OCI-LY1 (cell line): Measurements from ENCODE around the gene NAALADL1.
A peak's percentile ranks its signal among the peaks of the same experiment; 100 is the strongest.

Experiments used
- H2AFZ ChIP-seq: fragments of 200-600 bp; sonication (generic), shearing (Covaris generic); 2 replicates; pipeline ENCODE4 v1.6.0; 2014; ENCODE audit warnings: antibody characterized with exemption, mild to moderate bottlenecking, low read length
- H3F3A ChIP-seq: fragments of 200-600 bp; sonication (generic), shearing (Covaris generic); 2 replicates; pipeline ENCODE4 v1.6.0; 2014; ENCODE audit warnings: mild to moderate bottlenecking, antibody characterized with exemption, low read length, moderate library complexity; ENCODE audit not compliant: insufficient read depth
- H3K27ac ChIP-seq: fragments of 200-600 bp; sonication (generic); 2 replicates; pipeline ENCODE4 v1.5.1; 2014; ENCODE audit warnings: low read length, mixed run types, mild to moderate bottlenecking, low read depth; ENCODE audit not compliant: poor library complexity, severe bottlenecking
- H3K27me3 ChIP-seq: fragments of 200-600 bp; sonication (generic); 2 replicates; pipeline ENCODE4 v1.6.0; 2014; ENCODE audit warnings: antibody characterized with exemption, mild to moderate bottlenecking, low read length, moderate library complexity; ENCODE audit not compliant: insufficient read depth
- H3K36me3 ChIP-seq: fragments of 200-600 bp; sonication (generic); 2 replicates; pipeline ENCODE4 v1.6.1; 2014; ENCODE audit warnings: mild to moderate bottlenecking, antibody characterized with exemption, low read length, moderate library complexity, mixed read lengths; ENCODE audit not compliant: insufficient read depth
- H3K4me1 ChIP-seq: fragments of 200-600 bp; sonication (generic); 2 replicates; pipeline ENCODE4 v1.5.1; 2014; ENCODE audit warnings: mild to moderate bottlenecking, low read length, moderate library complexity; ENCODE audit not compliant: insufficient read depth, severe bottlenecking
- H3K4me2 ChIP-seq: fragments of 200-600 bp; sonication (generic), shearing (Covaris generic); 2 replicates; pipeline ENCODE4 v1.6.1; 2014; ENCODE audit warnings: low read length
- H3K4me3 ChIP-seq: fragments of 200-600 bp; sonication (generic); 2 replicates; pipeline ENCODE4 v1.5.1; 2014; ENCODE audit warnings: low read length, low read depth, mild to moderate bottlenecking, mixed read lengths; ENCODE audit not compliant: poor library complexity, severe bottlenecking
- H3K79me2 ChIP-seq: fragments of 200-600 bp; shearing (Covaris generic); 2 replicates; pipeline ENCODE4 v1.6.1; 2016; ENCODE audit warnings: mixed run types, low read length, mixed read lengths; ENCODE audit not compliant: insufficient read depth
- H3K9ac ChIP-seq: fragments of 200-600 bp; sonication (generic), shearing (Covaris generic); 2 replicates; pipeline ENCODE4 v1.6.1; 2014; ENCODE audit warnings: mild to moderate bottlenecking, low read length, mixed read lengths
- H3K9me2 ChIP-seq: fragments of 200-600 bp; sonication (generic), shearing (Covaris generic); 2 replicates; pipeline ENCODE4 v1.6.1; 2014; ENCODE audit warnings: low read depth, mild to moderate bottlenecking, low read length, mixed read lengths
- H3K9me3 ChIP-seq: fragments of 200-600 bp; shearing (Covaris generic); 2 replicates; pipeline ENCODE4 v1.6.1; 2014; ENCODE audit warnings: low read length, mixed read lengths
- H4K20me1 ChIP-seq: fragments of 200-600 bp; sonication (generic), shearing (Covaris generic); 2 replicates; pipeline ENCODE4 v1.6.0; 2016; ENCODE audit warnings: mild to moderate bottlenecking, low read length; ENCODE audit not compliant: insufficient read depth
- CTCF ChIP-seq: fragments of 200-600 bp; sonication (generic), shearing (Covaris generic); IDR thresholded peaks from 2 replicates; pipeline ENCODE4 v1.5.1; 2017; ENCODE audit warnings: mild to moderate bottlenecking, antibody characterized with exemption, low read length, moderate library complexity, mixed read lengths
- EZH2 ChIP-seq: fragments of 200-600 bp; sonication (generic), shearing (Covaris generic); IDR thresholded peaks from 2 replicates; pipeline ENCODE4 v1.8.0; 2017; ENCODE audit warnings: borderline replicate concordance, mixed run types, mild to moderate bottlenecking, antibody characterized with exemption, low read length, moderate library complexity, mixed read lengths

The NAALADL1 gene

GRCh38 chr11:65014726-65015227 lies 43.6 kb downstream of the NAALADL1 start:
- no peak for TF ChIP-seq CTCF
- TF ChIP-seq EZH2, result no peak
- Histone ChIP-seq H3K4me1 (peaks cover 13% of the 10 kb centered on the region), H3F3A (0 out of 2 replicates have a peak, but pooled peaks cover 5% of the 10 kb centered on the region), H3K27ac (peak overlapping the region; percentile 82), H3K27me3 (no peaks in the 10 kb centered on the region), H3K9me2 (no peaks in the 10 kb centered on the region), H3K79me2 (no peaks in the 10 kb centered on the region), H3K9me3 (no peaks in the 10 kb centered on the region), H3K4me2 (peak overlapping the region; percentile 80), H2AFZ (no peak overlapping the region), H3K4me3 (peak overlapping the region; percentile 66), H4K20me1 (no peaks in the 10 kb centered on the region), H3K36me3 (peaks cover 21% of the 10 kb centered on the region), H3K9ac (peak overlapping the region; percentile 76)

- peaks cover 17% of the 10 kb centered on the region for H3K36me3 ChIP-seq
- no peaks in the 10 kb centered on the region for H3K79me2 ChIP-seq
- H3K9ac ChIP-seq, result peak within 1 kb of the TSS; percentile 76
- H3K9me3 ChIP-seq, result no peaks in the 10 kb centered on the region
- no peaks in the 10 kb centered on the region for H4K20me1 ChIP-seq
- H3K9me2 ChIP-seq, result no peaks in the 10 kb centered on the region
- peak within 1 kb of the TSS; percentile 80 for H3K4me2 ChIP-seq
- H3K4me3 ChIP-seq, result peak within 1 kb of the TSS; percentile 66
- no peak within 1 kb of the TSS for H2AFZ ChIP-seq
- H3K27me3 ChIP-seq, result no peaks in the 10 kb centered on the region
- peak within 1 kb of the TSS; percentile 82 for H3K27ac ChIP-seq
- peaks cover 13% of the 10 kb centered on the region for H3K4me1 ChIP-seq
- TF ChIP-seq EZH2 (no peak), CTCF (peak; percentile 67)
- 0 out of 2 replicates have a peak, but pooled peaks cover 5% of the 10 kb centered on the region for H3F3A ChIP-seq
These were observed 44.2 kb downstream of the NAALADL1 start, which contains the start of gene ARL2 for GRCh38 chr11:65013888-65014725. Gene ARL2 (plus strand): TSS chr11:65014160. CDS start chr11:65014208, 48 bp downstream.

- peak overlapping the region; percentile 66 for H3K4me3 ChIP-seq
- H3K9ac ChIP-seq, result peak overlapping the region; percentile 76
- peaks cover 10% of the 10 kb centered on the region for H3K36me3 ChIP-seq
- no peaks in the 10 kb centered on the region for H3K79me2 ChIP-seq
- no peaks in the 10 kb centered on the region for H3K9me2 ChIP-seq
- TF ChIP-seq CTCF, result peak; percentile 62
- TF ChIP-seq EZH2, result no peak
- no peak overlapping the region for H2AFZ ChIP-seq
- H3K4me1 ChIP-seq, result peaks cover 13% of the 10 kb centered on the region
- H3K4me2 ChIP-seq, result peak overlapping the region; percentile 80
- no peaks in the 10 kb centered on the region for H3K9me3 ChIP-seq
- no peaks in the 10 kb centered on the region for H3K27me3 ChIP-seq
- H3K27ac ChIP-seq, result peak overlapping the region; percentile 82
- 0 out of 2 replicates have a peak, but pooled peaks cover 5% of the 10 kb centered on the region for H3F3A ChIP-seq
- H4K20me1 ChIP-seq, result no peaks in the 10 kb centered on the region
These were observed 45.0 kb downstream of the NAALADL1 start for GRCh38 chr11:65013130-65013887.
